Urinary bladder (tissue), 4 donors: ENCODE measurements around the gene BLTP3A. TPM values are rescaled to one million over a fixed set of nuclear protein-coding genes. Genes with fewer than 3 reads are reported as not detected.
A peak's percentile ranks its signal among the peaks of the same experiment; 100 is the strongest.
"Not testable (repeated sequence)": the region's sequence is repeated elsewhere in the genome, so short reads cannot be mapped to it uniquely, and the experiment has no call there.

Experiments used
- DNase-seq: peaks from one replicate; pipeline ENCODE4 v3.0.0-alpha.2; 2015; ENCODE audit errors: extremely low spot score
- H3K27ac ChIP-seq: one replicate; pipeline ENCODE4 v1.5.1; 2013; ENCODE audit warnings: low read depth, mild to moderate bottlenecking, moderate library complexity
- H3K36me3 ChIP-seq: one replicate; pipeline ENCODE4 v1.6.1; 2013; ENCODE audit warnings: mild to moderate bottlenecking, moderate library complexity; ENCODE audit not compliant: insufficient read depth
- H3K4me1 ChIP-seq: one replicate; pipeline ENCODE4 v1.6.1; 2013; ENCODE audit warnings: mild to moderate bottlenecking, moderate library complexity; ENCODE audit not compliant: insufficient read depth
- H3K4me3 ChIP-seq: one replicate; pipeline ENCODE4 v1.5.1; 2013; ENCODE audit warnings: low read depth, low read length
- whole genome bisulfite sequencing: extraction: QIAGEN DNeasy Blood & Tissue Kit; methylation state at CpG from one replicate; pipeline ENCODE4 v1.1.7; 2013; 5-methylcytosine and 5-hydroxymethylcytosine counted together
- polyA plus RNA-seq: library from polyadenylated mRNA; stranded (reverse); fragments of 200-250 nt; gene quantifications from one replicate; pipeline ENCODE4 v1.2.3, GENCODE V29; 2013
- total RNA-seq: library from RNA; depleted of rRNA; stranded (reverse); fragments of >200 nt; gene quantifications from one replicate; pipeline ENCODE4 v1.2.3, GENCODE V29; 2014
- donor health status: healthy with polysubstance abuse.
- donor health status: healthy.

Gene BLTP3A
- total and polyA plus RNA-seq, 2 donors: 4.5 to 10.5 TPM

DNA sequence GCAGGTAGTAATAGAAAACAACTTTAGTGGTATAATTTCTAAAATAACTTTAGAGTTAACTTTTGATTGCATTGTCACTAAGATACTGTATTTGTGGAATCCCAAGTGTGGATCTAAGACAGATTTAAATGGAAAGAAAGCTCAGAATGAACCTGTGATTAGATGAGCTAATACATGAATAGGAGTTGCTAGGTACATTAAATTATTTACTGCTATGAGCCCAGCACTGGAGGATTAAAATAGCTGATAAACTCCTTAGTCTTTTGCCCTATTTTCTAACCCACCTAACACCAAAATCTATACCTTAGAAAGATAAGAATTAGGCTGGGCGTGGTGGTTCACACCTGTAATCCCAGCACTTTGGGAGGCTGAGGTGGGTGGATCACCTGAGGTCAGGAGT is 23.7 kb upstream of the BLTP3A start:
- Histone ChIP-seq H3K27ac (no peak overlapping the region), H3K36me3 (peaks cover 8% of the 10 kb centered on the region)
- WGBS: 93% methylated on average over 1 of the region's 1 CpG

DNA sequence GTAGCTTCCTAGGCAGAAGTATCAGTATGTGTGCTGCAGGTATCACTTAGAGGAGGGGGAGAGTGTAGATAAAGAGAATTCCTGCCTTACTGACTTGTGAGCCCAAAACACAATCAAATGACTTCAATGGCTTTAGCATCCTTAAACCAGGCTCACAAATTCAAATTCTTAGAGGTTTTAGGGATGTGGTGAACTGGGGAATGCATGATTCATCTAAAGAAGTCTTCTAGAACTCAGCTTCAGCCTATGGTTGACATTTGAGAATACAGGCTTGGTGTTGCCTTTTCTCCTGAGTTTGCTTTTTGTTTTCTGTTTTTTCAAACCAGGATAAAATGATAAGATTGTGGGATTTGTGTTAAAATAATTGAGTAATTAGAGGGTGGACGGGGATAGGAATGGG is 20.2 kb upstream of the BLTP3A start:
- Histone ChIP-seq H3K4me3 (no peak overlapping the region), H3K4me1 (no peaks in the 10 kb centered on the region), H3K27ac (no peak overlapping the region), H3K36me3 (peaks cover 5% of the 10 kb centered on the region)
- 99% methylated on average over 1 of the region's 1 CpG for WGBS
- DNase-seq: no peak

More for the DNA sequence above, 23.7 kb upstream of the BLTP3A start:
- no peak for DNase-seq
- Histone ChIP-seq H3K4me3 (no peak overlapping the region), H3K4me1 (no peaks in the 10 kb centered on the region)

DNA sequence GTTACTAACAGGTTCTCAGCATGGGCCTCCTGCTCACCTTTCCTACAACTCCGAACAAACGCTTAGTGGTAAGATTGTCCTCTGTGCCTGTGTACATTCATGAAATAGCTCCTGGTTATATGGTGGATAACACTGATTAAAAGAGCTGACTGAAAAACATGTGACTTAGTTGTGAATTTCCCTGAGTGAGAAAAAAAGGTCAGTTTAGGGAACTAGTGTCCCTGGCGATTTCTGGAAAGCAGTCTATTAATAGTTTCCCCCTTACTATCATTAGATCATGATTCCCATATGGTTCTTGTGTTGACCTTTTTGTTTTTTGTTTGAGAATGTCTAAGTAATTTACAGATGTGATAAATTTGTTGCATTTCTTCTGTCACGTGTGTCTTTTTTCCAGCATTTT is 18.9 kb upstream of the BLTP3A start:
- Histone ChIP-seq H3K36me3 (peaks cover 7% of the 10 kb centered on the region), H3K4me3 (no peak overlapping the region), H3K27ac (no peak overlapping the region), H3K4me1 (no peaks in the 10 kb centered on the region)
- 87% methylated on average over 4 of the region's 4 CpGs for WGBS
- no peak for DNase-seq

DNA sequence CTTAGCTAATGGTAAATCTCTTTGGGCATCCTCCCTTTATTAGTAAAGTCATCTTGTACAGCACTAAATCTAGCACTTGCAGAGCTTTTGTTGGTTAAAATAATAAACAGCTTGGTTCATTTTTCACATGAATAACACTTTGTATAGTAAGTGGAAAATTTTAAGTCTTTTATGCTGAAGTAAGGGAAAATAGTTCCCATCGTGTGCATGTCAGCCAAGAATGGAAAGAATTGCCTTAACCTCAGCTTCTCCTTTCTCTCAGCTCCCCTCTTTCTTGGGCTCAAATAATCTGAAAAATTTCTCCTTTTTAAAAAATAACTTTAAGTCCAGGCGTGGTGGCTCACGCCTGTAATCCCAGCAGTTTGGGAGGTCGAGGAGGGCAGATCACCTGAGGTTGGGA is 18.0 kb upstream of the BLTP3A start:
- 87% methylated on average over 4 of the region's 4 CpGs for WGBS
- no peaks in the 10 kb centered on the region for H3K4me1 ChIP-seq
- no peak overlapping the region for H3K4me3 ChIP-seq
- H3K36me3 ChIP-seq: peaks cover 7% of the 10 kb centered on the region
- no peak overlapping the region for H3K27ac ChIP-seq
- no peak for DNase-seq

DNA sequence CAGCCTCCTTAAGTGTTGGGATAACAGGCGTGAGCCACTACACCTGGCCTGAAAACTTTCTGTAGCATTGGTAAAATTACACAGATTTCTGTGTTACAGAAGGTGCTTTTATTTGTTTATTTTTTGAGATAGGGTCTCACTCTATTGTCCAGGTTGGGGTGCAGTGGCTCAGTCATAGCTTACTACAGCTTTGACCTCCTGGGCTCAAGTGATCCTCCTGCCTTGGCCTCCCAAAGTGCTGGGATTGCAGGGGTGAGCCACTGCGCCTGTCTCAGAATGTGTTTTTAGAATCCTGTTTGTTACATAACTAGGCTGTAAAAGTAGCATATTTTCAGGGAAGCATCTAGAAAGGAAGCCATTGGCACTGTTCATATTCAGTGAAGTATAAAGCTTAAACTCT is 16.9 kb upstream of the BLTP3A start:
- H3K4me3 ChIP-seq: no peak overlapping the region
- 98% methylated on average over 2 of the region's 2 CpGs for WGBS
- no peaks in the 10 kb centered on the region for H3K4me1 ChIP-seq
- no peak for DNase-seq
- peaks cover 7% of the 10 kb centered on the region for H3K36me3 ChIP-seq
- no peak overlapping the region for H3K27ac ChIP-seq

DNA sequence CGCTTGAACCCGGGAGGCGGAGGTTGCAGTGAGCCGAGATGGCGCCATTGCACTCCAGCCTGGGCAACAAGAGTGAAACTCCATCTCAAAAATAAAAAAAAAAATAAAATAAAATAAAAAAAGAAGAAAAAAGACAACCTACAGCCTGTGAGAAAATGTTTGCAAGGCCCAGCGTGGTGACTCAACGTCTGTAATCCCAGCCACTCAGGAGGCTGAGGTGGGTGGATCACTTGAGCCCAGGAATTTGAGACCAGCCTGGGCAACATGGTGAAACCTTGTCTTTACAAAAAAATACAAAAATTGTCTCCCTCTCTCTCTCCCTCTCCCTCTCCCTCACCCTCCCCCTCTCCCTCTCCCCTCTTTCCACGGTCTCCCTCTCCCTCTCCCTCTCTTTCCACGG is 6.5 kb upstream of the BLTP3A start:
- H3K27ac ChIP-seq, H3K4me3 ChIP-seq, DNase-seq, H3K4me1 ChIP-seq, H3K36me3 ChIP-seq: not testable (repeated sequence)
- WGBS: 85% methylated on average over 9 of the region's 9 CpGs

DNA sequence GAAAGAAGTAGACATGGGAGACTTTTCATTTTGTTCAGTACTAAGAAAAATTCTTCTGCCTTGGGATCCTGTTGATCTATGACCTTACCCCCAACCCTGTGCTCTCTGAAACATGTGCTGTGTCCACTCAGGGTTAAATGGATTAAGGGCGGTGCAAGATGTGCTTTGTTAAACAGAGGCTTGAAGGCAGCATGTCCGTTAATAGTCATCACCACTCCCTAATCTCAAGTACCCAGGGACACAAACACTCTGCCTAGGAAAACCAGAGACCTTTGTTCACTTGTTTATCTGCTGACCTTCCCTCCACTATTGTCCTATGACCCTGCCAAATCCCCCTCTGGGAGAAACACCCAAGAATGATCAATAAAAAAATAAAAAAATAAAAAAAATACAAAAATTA is 4.7 kb upstream of the BLTP3A start:
- H3K4me3 ChIP-seq, DNase-seq, H3K4me1 ChIP-seq, H3K36me3 ChIP-seq, H3K27ac ChIP-seq: not testable (repeated sequence)
- 77% methylated on average over 2 of the region's 2 CpGs for WGBS

DNA sequence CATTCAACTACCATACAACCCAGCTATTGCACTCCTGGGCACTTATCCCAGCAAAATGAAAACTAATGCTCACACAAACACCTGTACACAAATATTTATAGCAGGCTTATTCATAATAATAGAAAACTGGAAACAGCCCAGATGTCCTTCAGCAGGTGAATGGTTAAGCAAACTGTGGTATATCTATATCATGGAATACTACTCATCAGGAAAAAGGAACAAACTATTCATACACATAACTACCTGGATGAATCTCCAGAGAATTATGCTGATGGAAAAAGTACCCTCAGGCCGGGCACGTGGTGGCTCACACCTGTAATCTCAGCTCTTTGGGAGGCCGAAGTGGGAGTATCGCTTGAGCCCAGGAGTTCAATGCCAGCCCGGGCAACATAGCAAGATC is 3.8 kb upstream of the BLTP3A start:
- no peaks in the 10 kb centered on the region for H3K4me1 ChIP-seq
- DNase-seq: no peak
- 97% methylated on average over 5 of the region's 5 CpGs for WGBS
- H3K36me3 ChIP-seq: no peaks in the 10 kb centered on the region
- H3K4me3 ChIP-seq: no peak overlapping the region
- no peak overlapping the region for H3K27ac ChIP-seq

DNA sequence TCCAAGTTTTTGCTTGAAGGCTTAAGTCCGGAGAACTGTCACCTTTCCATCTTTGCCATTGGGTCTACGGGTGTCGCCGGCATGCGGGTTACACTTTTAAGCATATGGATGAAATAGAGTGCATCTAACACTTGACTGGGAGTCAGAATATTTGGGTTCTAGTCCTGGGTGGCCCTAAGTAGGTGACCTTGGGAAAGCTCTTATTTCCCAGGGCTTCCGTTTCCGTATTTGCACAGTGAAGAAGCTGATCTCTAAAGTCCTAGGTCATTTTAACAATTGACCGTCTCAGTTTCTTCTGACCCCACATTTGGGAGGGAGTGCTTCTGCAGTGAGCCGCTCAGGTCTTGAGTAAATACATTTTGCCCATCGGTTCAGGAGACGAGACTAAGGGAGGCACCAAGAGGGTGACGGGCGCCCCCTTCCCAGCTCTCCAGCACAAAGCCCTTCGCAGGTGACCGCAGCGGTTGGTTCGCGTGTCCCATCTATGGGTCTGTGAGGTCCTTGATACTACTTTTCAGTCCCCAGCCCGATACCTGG is 651 bp upstream of the BLTP3A start:
- Histone ChIP-seq H3K4me1 (no peaks in the 10 kb centered on the region), H3K27ac (peak overlapping the region; percentile 63), H3K36me3 (no peaks in the 10 kb centered on the region), H3K4me3 (peak overlapping the region; percentile 90)
- DNase-seq: peak; percentile 28
- WGBS: 5% methylated on average over 19 of the region's 19 CpGs

DNA sequence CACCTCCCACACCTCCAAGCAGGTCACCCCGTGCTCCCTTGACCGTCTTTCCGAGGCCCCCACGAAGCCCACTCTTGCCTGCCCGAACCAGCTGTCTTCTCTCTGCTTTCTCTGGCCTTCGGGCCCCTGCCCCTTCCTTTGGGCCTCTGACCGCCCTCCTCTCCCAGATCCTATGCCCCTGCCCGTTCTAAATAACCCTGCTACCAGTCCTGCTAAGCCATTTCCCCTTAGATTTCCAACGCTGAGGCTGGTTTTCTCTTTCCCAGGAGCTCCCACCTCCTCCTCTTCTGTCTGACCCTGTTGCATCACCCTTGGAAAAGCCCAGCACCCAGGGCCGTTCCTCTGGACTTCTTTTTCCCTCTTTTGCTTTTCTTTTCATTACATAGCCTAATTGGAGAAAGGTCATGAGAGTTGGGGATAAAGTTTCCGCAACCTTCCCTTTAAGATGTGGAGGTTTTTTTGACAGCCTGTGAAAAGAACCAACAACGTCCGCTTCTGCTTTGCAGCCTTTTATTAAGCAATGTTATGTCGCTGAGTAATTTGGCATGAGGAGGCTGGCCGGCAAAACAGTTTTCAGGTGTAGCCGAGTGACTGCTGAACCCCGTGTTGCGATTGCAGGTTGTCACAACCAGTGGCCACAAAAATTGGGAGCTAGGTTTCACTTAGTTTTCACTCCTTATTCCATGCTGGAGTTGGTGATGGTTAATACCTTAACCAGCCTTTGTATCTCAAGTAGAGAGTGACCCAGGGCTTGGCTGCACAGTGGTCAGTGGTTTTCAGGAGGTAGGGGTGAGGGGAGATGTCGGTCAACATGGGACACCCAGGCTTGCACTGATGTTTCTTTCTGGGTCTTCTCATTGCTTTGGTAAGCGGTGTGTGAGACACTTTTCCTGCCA is 970 bp downstream of the BLTP3A start:
- DNase-seq: no peak
- H3K36me3 ChIP-seq: no peaks in the 10 kb centered on the region
- WGBS: 12% methylated on average over 20 of the region's 20 CpGs
- H3K27ac ChIP-seq: peak overlapping the region; percentile 88
- H3K4me1 ChIP-seq: no peaks in the 10 kb centered on the region
- peak overlapping the region; percentile 90 for H3K4me3 ChIP-seq

DNA sequence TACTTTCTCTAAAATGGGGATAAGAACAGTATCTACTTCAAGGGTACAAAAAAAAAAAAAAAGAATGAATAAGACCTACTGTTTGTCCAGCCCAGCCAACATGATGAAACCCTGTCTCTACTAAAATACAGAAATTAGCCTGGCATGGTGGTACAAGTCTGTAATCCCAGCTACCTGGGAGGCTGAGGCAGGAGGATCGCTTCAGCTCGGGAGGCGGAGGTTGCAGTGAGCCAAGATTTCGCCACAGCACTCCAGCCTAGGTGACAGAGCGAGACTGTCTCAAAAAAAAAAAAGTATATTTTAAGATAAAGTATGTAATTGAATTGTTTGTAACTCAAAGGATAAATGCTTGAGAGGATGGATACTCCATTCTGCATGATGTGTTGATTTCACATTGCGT is 2.0 kb downstream of the BLTP3A start:
- H3K36me3 ChIP-seq: no peaks in the 10 kb centered on the region
- 98% methylated on average over 6 of the region's 6 CpGs for WGBS
- no peak overlapping the region for H3K4me3 ChIP-seq
- no peak overlapping the region for H3K27ac ChIP-seq
- no peaks in the 10 kb centered on the region for H3K4me1 ChIP-seq
- no peak for DNase-seq

DNA sequence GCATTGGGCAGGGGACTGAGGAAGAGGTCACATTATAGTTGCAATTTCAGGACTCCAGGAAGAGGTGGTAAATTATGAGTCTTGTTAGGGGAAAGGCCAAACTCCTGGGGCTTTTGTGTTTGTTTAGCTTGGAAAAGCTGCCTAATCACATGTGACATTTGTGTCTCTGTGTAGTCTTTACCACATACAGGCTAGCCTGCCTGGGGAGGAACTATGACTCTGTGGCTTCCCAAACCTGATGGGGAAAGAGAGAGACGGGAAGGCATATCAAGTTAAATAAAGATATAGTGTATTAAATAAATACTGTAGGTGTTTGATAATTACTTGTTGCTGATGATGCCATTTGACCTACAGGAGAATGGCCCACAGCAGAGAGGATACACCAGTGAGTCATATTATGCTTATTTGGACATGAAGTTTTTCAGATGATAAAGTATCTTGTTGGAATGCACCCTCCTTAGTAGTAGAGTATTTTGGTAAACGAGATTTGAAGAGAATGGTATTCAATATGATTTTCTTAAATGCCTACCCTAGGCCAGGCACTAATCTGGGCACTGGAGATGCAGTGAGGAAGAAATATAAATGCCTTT is 4.0 kb downstream of the BLTP3A start:
- no peak overlapping the region for H3K27ac ChIP-seq
- no peak for DNase-seq
- no peaks in the 10 kb centered on the region for H3K36me3 ChIP-seq
- H3K4me3 ChIP-seq: no peak overlapping the region
- WGBS: 61% methylated on average over 2 of the region's 2 CpGs
- H3K4me1 ChIP-seq: no peaks in the 10 kb centered on the region

DNA sequence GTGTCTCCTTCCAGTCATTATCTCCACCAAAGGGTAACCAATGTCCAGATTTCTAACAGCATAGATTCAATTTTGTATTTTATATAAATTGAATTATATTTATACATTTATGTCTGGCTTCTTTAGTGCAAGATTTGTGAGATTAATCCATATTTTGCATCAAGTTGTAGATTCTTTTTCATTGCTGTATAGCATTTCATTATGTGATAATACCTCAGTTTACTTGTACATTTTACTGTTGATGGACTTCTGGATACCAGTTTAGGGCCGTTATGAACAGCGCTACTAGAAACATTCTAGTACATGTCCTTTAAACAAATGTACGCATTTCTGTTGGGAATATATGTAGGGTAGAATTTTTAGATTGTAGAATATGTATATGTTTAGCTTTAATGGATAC is 6.2 kb downstream of the BLTP3A start:
- no peaks in the 10 kb centered on the region for H3K4me1 ChIP-seq
- H3K27ac ChIP-seq: no peak overlapping the region
- WGBS: 97% methylated on average over 3 of the region's 3 CpGs
- H3K4me3 ChIP-seq: no peak overlapping the region
- no peaks in the 10 kb centered on the region for H3K36me3 ChIP-seq
- DNase-seq: no peak

DNA sequence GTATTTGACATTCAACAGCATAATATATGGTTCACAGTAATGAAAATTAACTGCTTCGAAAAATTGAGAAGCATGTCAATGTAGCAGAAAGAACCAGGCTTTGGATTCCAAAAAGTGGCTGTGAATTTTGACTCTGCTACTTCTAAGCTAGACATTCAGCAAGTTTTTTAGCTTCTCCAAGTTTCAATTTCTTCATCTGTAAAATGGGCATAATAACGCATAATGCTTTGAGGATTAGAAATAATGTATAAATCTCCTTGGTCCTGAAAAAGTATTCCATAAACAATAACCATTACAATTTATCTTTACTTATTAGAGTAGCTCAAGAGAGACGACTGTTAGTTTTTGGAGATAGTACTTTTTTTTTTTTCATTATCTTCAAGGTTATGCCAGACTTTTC is 7.7 kb downstream of the BLTP3A start:
- Histone ChIP-seq H3K4me1 (no peaks in the 10 kb centered on the region), H3K27ac (no peak overlapping the region), H3K4me3 (no peak overlapping the region), H3K36me3 (no peaks in the 10 kb centered on the region)
- 86% methylated on average over 3 of the region's 3 CpGs for WGBS
- no peak for DNase-seq
